Upper lobe of left lung (tissue), 6 donors: Measurements from ENCODE around the gene NUP98. TPM values are rescaled to one million over a fixed set of nuclear protein-coding genes. Genes with fewer than 3 reads are reported as not detected.

Experiments used
- ATAC-seq, 2 donors: fragments of 200-7000 bp; cut with Tn5 transposase; one replicate each; pipeline ENCODE4 v1.9.1; 2022; ENCODE audit warnings: mild to moderate bottlenecking in 2 of 2, moderate library complexity in 2 of 2; ENCODE audit not compliant: low FRiP score in 2 of 2
- DNase-seq, 2 donors: peaks; one replicate each; pipeline ENCODE4 v3.0.0-alpha.2; 2019 to 2020
- H3K27ac ChIP-seq, 4 donors: fragments of 200-600 bp; sonication (generic); one replicate each; pipeline ENCODE4 v1.5.1; 2016 to 2019
- H3K27me3 ChIP-seq, 4 donors: fragments of 200-600 bp; sonication (generic); one replicate each; pipeline ENCODE4 v1.5.1; 2017 to 2019
- H3K36me3 ChIP-seq, 4 donors: fragments of 200-600 bp; sonication (generic); one replicate each; pipeline ENCODE4 v1.5.1; 2016 to 2019
- H3K4me1 ChIP-seq, 4 donors: fragments of 200-600 bp; sonication (generic); one replicate each; pipeline ENCODE4 v1.5.1; 2018 to 2019
- H3K4me3 ChIP-seq, 4 donors: fragments of 200-600 bp; sonication (generic); one replicate each; pipeline ENCODE4 v1.5.1; 2017 to 2019; ENCODE audit warnings: mild to moderate bottlenecking in 2 of 4, moderate library complexity in 1 of 4
- H3K9me3 ChIP-seq, 4 donors: fragments of 200-600 bp; sonication (generic); one replicate each; pipeline ENCODE4 v1.5.1; 2018 to 2019
- CTCF ChIP-seq, 6 experiments: fragments of 450-650 bp in 4 of 6; fragments of 200-600 bp in 2 of 6; sonication (generic) in 2 of 6; IDR thresholded peaks; one replicate each; pipeline ENCODE4 v1.5.1; 2016 to 2019; ENCODE audit warnings: antibody characterized with exemption in 6 of 6
- EP300 ChIP-seq, 4 donors: sonication (generic); formaldehyde crosslinking; IDR thresholded peaks; one replicate each; pipeline ENCODE4 v1.5.1; 2017; ENCODE audit warnings: antibody characterized with exemption in 4 of 4, control low read depth in 2 of 4
- POLR2A ChIP-seq, 4 donors: fragments of 450-650 bp; IDR thresholded peaks; one replicate each; pipeline ENCODE4 v1.5.1; 2016 to 2017; ENCODE audit warnings: antibody characterized with exemption in 4 of 4, mild to moderate bottlenecking in 2 of 4
- POLR2AphosphoS5 ChIP-seq, 2 donors: sonication (generic); formaldehyde crosslinking; IDR thresholded peaks; one replicate each; pipeline ENCODE4 v1.5.1; 2017; ENCODE audit warnings: antibody characterized with exemption in 2 of 2
- WGBS, 2 donors: methylation state at CpG; one replicate each; pipeline ENCODE4 v1.1.5; 2017 to 2018; 5-methylcytosine and 5-hydroxymethylcytosine counted together
- total RNA-seq, 6 donors: library from RNA; depleted of rRNA in 4 of 6; stranded (reverse); fragments of >200 nt in 4 of 6; gene quantifications; one replicate each; pipeline versions ENCODE4 v1.1.0 to v1.2.1, GENCODE V29; 2016 to 2021
- donor health status: DM: no; HTN: no; CAD: no; lungs with moderate emphysema.
- donor health status: DM: no; HTN: yes; CAD: no; lungs with severe emphysema.

The NUP98 gene
- total RNA-seq, 6 donors from 2014 or later: 66.6 to 127 (median 86.1) TPM

DNA sequence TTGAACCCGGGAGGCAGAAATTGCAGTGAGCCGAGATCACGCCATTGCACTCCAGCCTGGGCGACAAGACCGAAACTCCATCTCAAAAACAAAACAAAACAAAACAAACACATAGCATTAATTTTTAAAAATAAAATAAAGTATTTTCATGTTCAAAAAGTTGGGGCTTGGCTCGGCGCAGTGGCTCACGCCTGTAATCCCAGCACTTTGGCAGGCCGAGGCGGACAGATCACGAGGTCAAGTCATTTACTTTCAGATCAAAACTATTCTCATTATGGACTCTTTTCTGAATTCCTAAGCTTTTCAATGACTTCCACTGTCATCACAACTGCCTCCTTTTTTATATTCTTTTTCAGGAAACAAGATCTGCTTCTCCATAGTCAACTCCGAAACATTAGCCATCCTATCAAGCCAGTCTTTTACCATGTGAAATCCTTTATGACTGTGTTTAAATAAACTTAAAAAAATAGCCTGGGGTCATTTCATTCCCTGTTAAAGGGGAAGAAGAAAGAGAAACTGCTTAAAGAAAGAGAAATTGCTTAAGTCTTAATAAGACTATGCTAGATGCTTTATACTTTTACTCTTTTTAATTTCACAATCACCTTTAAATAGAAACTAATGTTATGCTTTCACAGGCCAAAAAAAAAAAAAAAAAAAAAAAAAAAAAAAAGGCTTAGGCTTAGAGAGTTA is 113.1 kb downstream of the NUP98 start:
- ATAC-seq (no peak), DNase-seq (no peak)
- no peak for TF ChIP-seq CTCF (IDR thresholded peaks at IDR 0.05)
- TF ChIP-seq POLR2AphosphoS5 (IDR thresholded peaks at IDR 0.05): no peak
- TF ChIP-seq EP300 (IDR thresholded peaks at IDR 0.05): no peak
- no peak for TF ChIP-seq POLR2A (IDR thresholded peaks at IDR 0.05)
- H3K4me1 ChIP-seq: peaks cover 0 to 10% (median 6%) of the 10 kb centered on the region in 4 donors
- no peaks in the 10 kb centered on the region for H3K27me3 ChIP-seq
- peaks cover 26 to 96% (median 80%) of the 10 kb centered on the region in 4 donors for H3K36me3 ChIP-seq
- peak overlapping the region in 1 of 4 donors; percentile 19 for H3K27ac ChIP-seq
- 88 to 91% methylated on average over 12 of the region's 12 CpGs for WGBS, 2 donors
- H3K9me3 ChIP-seq: no peaks in the 10 kb centered on the region
- H3K4me3 ChIP-seq: no peak overlapping the region

DNA sequence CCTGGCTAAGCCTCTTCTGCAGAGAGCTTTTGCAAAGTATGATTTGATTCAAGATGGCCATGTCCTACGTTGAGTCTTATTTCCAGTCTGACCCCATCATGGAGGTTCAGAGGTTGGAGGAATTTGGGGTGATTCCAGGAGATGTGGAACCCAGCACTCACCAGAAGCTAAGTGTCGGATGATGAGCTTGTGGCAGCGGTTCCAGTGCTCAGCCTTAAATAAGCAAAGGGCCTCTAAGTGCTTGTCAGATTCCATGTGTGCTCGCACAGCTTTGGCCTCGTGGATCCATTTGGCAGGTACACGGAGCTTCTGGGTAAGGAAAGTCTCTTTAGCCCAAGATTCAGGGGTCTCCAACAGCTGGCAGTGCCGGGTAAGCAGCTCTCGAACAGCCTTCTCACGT is 114.3 kb downstream of the NUP98 start:
- no peaks in the 10 kb centered on the region for H3K9me3 ChIP-seq
- no peaks in the 10 kb centered on the region for H3K27me3 ChIP-seq
- H3K4me3 ChIP-seq: no peak overlapping the region
- H3K4me1 ChIP-seq: peaks cover 0 to 10% (median 6%) of the 10 kb centered on the region in 4 donors
- no peak for ATAC-seq
- no peak for DNase-seq
- TF ChIP-seq POLR2AphosphoS5 (IDR thresholded peaks at IDR 0.05) (no peak), POLR2A (IDR thresholded peaks at IDR 0.05) (no peak), CTCF (IDR thresholded peaks at IDR 0.05) (no peak), EP300 (IDR thresholded peaks at IDR 0.05) (no peak)
- no peak overlapping the region for H3K27ac ChIP-seq
- 92 to 95% methylated on average over 1 to 9 of the region's 9 CpGs for WGBS, 2 donors
- peaks cover 25 to 96% (median 79%) of the 10 kb centered on the region in 4 donors for H3K36me3 ChIP-seq

DNA sequence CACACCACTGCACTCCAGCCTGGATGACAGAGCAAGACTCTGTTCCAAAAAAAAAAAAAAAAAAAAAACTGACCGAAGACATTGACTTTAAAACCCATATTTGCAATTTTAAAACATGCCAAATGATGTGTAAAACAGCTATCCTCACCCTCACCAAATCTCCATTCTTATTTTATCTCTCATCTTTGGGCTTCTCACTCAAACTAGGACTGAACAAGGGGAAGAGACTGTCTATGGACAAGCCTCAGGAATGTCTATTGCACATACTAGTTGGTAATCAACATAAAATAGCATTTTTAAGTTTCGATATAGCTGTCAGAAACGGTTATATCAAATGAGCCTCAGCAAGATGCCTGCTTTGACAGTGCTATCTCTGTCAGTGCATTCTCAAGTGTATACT is 118.3 kb downstream of the NUP98 start:
- DNase-seq: no peak
- H3K9me3 ChIP-seq: no peaks in the 10 kb centered on the region
- H3K4me1 ChIP-seq: no peaks in the 10 kb centered on the region
- ATAC-seq: no peak
- H3K4me3 ChIP-seq: no peak overlapping the region
- H3K36me3 ChIP-seq: peaks cover 36 to 100% (median 87%) of the 10 kb centered on the region in 4 donors
- TF ChIP-seq EP300 (IDR thresholded peaks at IDR 0.05): no peak
- TF ChIP-seq POLR2A (IDR thresholded peaks at IDR 0.05): no peak
- no peak for TF ChIP-seq POLR2AphosphoS5 (IDR thresholded peaks at IDR 0.05)
- TF ChIP-seq CTCF (IDR thresholded peaks at IDR 0.05): no peak
- no peak overlapping the region for H3K27ac ChIP-seq
- 96 to 100% methylated on average over 3 of the region's 3 CpGs for WGBS, 2 donors
- H3K27me3 ChIP-seq: no peaks in the 10 kb centered on the region

DNA sequence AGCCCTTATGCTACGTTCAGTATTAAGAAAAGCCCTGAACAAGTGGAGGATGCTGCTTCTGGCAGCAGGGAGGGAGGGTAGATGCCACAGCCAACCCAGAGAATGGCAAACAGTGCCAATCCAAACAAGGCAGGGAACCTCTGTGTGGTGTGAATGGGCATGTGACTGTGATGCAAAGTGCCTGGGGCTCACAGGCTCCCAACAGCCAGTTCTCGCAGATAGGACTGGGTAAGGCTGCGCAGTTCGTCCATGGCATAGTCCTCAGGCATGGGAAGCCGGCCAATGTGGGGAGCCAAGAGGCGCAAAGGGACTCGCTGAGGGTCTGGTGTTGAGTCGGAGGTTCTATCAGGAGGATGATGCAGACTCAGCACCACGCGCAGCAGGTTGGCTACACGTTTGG is 121.4 kb downstream of the NUP98 start:
- Histone ChIP-seq H3K36me3 (peaks cover 30 to 100% (median 77%) of the 10 kb centered on the region in 4 donors), H3K4me3 (no peak overlapping the region), H3K4me1 (no peaks in the 10 kb centered on the region), H3K9me3 (no peaks in the 10 kb centered on the region), H3K27me3 (no peaks in the 10 kb centered on the region), H3K27ac (no peak overlapping the region)
- no peak for DNase-seq
- TF ChIP-seq CTCF (IDR thresholded peaks at IDR 0.05) (no peak), POLR2A (IDR thresholded peaks at IDR 0.05) (no peak), POLR2AphosphoS5 (IDR thresholded peaks at IDR 0.05) (no peak), EP300 (IDR thresholded peaks at IDR 0.05) (no peak)
- 97% methylated on average over 11 of the region's 11 CpGs for WGBS, 2 donors
- ATAC-seq: no peak

DNA sequence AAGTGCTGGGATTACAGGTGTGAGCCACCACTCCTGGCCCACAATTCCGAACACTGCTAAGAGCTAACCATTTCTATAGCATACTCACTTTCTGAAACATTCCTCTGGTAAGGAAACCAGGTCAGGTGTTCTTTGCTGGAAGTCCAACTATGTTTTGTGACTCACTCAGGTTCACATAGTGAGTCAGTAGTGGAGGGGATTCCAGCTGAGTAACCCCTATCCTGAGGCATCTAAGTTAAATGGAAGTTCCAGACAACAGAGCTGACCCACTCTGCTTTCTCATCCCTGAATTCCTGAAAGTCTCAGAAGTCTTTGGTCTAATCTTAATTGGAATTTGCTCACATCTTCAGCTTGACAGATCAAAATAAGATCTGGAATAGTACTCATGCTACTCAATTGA is 123.2 kb downstream of the NUP98 start:
- no peak for DNase-seq
- Histone ChIP-seq H3K4me1 (no peaks in the 10 kb centered on the region), H3K36me3 (peaks cover 30 to 100% (median 70%) of the 10 kb centered on the region in 4 donors), H3K4me3 (no peak overlapping the region), H3K27ac (no peak overlapping the region), H3K9me3 (no peaks in the 10 kb centered on the region), H3K27me3 (no peaks in the 10 kb centered on the region)
- ATAC-seq: no peak
- WGBS, 2 donors: 92 to 94% methylated on average over 1 of the region's 1 CpG
- no peak for TF ChIP-seq EP300 (IDR thresholded peaks at IDR 0.05)
- TF ChIP-seq POLR2A (IDR thresholded peaks at IDR 0.05): no peak
- TF ChIP-seq CTCF (IDR thresholded peaks at IDR 0.05): no peak
- no peak for TF ChIP-seq POLR2AphosphoS5 (IDR thresholded peaks at IDR 0.05)
